ENCODE results near the gene N4BP2L2. TPM values are rescaled to one million over a fixed set of nuclear protein-coding genes. Genes with fewer than 3 reads are reported as not detected.
A peak's percentile ranks its signal among the peaks of the same experiment; 100 is the strongest.

N4BP2L2 gene
- total RNA-seq, 1 donor from 2014 or later = 124 TPM

DNA sequence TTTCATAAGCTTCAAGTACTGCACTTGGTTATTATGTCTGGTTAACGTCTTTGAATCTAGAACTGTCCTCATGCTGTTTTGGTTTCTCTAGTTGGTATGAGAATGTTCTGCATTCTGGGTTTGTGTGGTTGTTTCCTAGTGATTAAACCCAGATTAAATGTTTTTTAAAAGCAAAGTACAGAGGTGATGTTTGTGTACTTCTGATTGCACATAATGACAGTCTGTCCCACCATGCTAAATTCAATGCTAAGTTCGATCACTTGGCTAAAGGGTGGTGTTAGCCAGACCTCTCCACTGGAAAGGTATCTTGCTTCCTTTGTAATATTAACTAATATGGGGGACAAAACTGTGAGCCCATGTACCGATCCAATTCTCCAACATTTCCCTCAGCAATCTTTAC lies 125.3 kb downstream of the N4BP2L2 start:
- TF ChIP-seq, protein P1, sequence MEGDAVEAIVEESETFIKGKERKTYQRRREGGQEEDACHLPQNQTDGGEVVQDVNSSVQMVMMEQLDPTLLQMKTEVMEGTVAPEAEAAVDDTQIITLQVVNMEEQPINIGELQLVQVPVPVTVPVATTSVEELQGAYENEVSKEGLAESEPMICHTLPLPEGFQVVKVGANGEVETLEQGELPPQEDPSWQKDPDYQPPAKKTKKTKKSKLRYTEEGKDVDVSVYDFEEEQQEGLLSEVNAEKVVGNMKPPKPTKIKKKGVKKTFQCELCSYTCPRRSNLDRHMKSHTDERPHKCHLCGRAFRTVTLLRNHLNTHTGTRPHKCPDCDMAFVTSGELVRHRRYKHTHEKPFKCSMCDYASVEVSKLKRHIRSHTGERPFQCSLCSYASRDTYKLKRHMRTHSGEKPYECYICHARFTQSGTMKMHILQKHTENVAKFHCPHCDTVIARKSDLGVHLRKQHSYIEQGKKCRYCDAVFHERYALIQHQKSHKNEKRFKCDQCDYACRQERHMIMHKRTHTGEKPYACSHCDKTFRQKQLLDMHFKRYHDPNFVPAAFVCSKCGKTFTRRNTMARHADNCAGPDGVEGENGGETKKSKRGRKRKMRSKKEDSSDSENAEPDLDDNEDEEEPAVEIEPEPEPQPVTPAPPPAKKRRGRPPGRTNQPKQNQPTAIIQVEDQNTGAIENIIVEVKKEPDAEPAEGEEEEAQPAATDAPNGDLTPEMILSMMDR (conservative IDR thresholded peaks at IDR 0.05) = no peak
- H3K27ac Mint-ChIP-seq = no peak overlapping the region
- peaks cover 21% of the 10 kb centered on the region for H3K4me1 Mint-ChIP-seq (ENCODE audit: unreplicated experiment)

DNA sequence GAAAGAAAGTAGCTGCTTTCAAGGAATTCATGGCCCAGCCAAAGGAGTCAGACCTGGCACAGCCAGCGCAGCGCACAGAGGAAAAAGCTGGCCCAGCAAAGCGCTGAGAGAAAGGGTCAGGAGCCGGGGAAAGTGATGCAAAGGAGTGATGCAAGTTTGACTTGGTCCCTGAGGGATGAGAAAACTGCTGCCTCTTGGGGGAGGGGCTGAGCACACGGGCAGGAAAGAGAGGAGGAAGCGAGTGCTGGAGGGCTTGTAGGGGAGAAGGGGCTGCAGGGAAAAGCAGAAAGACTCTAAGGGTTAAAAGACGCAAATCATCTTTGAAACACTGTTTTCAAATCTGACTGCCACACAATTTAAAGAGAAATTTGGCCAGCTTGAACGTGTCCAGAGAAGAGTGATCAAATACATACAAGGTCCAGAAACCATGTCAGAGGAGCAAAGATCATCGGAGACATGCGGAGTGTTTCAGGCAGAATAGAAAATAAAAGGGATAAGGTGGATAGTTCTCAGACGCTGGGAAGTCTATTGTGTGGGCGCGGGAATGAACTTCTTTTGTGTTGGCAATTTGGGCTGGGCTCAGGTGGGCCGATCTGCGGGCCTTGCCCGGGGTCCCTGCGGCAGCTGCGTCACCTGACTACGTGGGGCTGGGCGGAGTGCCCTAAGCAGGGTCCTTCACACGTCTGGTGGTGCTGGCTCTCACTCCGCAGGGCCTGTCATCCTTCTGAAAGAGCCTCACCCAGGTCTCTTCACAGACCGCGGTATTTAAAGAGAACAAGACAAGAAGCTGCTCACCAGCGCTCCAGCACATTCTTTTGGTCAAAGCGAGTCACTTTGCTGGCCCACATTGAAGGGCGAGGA lies 128.8 kb downstream of the N4BP2L2 start:
- Mint-ChIP-seq H3K27me3 (peaks cover 3% of the 10 kb centered on the region), H3K27ac (peak overlapping the region; percentile 15), H3K4me3 (peak overlapping the region; percentile 78), H3K4me1 (ENCODE audit: unreplicated experiment) (peaks cover 21% of the 10 kb centered on the region), H3K36me3 (no peaks in the 10 kb centered on the region), H3K9me3 (no peaks in the 10 kb centered on the region)
- DNase-seq (ENCODE audit: extremely low spot score, unreplicated experiment) = no peak
- TF ChIP-seq, protein P1 (conservative IDR thresholded peaks at IDR 0.05) = no peak

More for the DNA sequence above, 125.3 kb downstream of the N4BP2L2 start:
- Mint-ChIP-seq H3K9me3 (peaks cover 7% of the 10 kb centered on the region), H3K36me3 (peaks cover 3% of the 10 kb centered on the region), H3K4me3 (no peak overlapping the region), H3K27me3 (peaks cover 3% of the 10 kb centered on the region)
- no peak for DNase-seq (ENCODE audit: extremely low spot score, unreplicated experiment)

DNA sequence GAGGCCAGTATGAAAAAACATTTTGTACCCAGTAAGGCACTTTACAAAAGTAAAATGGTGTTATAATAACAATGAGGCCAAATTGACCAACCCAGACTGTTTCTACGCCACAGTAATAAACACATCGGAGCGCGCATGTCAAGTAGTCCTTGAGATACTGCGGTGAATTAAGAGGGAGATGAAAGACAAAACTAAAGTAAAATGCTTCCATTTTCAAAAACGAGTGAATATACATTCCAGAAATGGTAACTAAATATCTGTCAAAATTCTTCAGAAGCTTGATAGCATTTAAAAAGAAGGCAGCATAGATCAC lies 129.6 kb downstream of the N4BP2L2 start:
- TF ChIP-seq, protein P1 (conservative IDR thresholded peaks at IDR 0.05) = no peak
- DNase-seq (ENCODE audit: extremely low spot score, unreplicated experiment) = no peak
- peaks cover 3% of the 10 kb centered on the region for H3K27me3 Mint-ChIP-seq
- no peak overlapping the region for H3K4me3 Mint-ChIP-seq
- H3K4me1 Mint-ChIP-seq (ENCODE audit: unreplicated experiment) = peaks cover 21% of the 10 kb centered on the region
- H3K36me3 Mint-ChIP-seq = no peaks in the 10 kb centered on the region
- no peak overlapping the region for H3K27ac Mint-ChIP-seq
- no peaks in the 10 kb centered on the region for H3K9me3 Mint-ChIP-seq

DNA sequence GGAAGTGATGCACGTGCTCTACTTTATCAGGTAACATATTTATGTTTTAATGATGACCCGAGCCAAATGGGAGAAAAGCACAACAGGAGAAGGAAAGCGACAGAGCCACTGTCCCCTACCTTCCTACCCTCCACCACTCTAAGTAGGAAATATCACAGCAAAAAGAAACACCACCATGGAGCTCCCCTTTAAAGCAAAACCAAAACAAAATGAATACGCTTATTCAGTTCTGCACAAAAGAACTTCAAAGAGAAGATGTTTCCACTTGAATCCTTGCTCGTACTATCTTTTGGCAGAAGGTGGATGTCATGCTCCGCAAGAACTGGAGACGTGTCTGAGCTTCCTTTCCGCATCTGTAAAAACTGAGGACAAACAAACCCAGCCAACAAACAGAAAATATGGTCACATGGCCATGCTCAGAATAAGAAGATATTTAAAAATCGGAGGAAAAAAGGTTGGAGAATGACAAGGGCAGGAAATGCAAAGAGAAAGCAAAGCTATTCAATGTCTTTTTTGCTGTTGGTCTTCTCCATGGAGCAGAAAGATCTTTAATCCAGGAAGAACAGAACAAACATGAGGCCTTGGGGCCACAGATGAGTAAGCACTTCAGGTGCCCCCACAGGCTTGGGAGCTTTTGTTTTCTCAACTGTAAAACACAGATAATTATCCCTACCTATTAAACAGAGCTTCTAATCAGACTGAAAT lies 130.1 kb downstream of the N4BP2L2 start:
- TF ChIP-seq, protein P1 (conservative IDR thresholded peaks at IDR 0.05) = no peak
- Mint-ChIP-seq H3K9me3 (no peaks in the 10 kb centered on the region), H3K4me3 (no peak overlapping the region), H3K4me1 (ENCODE audit: unreplicated experiment) (peaks cover 21% of the 10 kb centered on the region), H3K36me3 (no peaks in the 10 kb centered on the region), H3K27ac (no peak overlapping the region), H3K27me3 (peaks cover 3% of the 10 kb centered on the region)
- DNase-seq (ENCODE audit: extremely low spot score, unreplicated experiment) = no peak

DNA sequence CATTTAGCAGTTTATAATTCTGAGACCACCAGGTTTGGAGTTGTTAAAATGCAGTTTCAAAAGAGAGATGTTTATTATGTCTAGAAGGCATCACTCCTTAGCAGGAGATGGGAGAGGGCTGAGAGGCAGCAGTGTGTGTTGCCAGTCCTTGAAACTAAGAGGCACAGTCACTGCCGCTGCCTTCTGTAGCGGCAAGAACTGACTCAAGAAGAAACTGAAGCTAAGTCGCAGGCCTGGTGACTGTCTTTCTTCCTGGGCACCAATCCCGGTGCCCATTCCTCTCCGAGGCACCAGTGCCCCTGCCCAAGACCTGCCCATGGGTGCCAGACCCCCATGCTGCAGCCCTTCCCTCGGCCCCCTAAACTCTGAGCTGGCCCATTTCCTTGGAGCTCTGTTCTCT lies 130.7 kb downstream of the N4BP2L2 start:
- no peaks in the 10 kb centered on the region for H3K9me3 Mint-ChIP-seq
- TF ChIP-seq, protein P1 (conservative IDR thresholded peaks at IDR 0.05) = no peak
- no peak overlapping the region for H3K27ac Mint-ChIP-seq
- DNase-seq (ENCODE audit: extremely low spot score, unreplicated experiment) = no peak
- H3K36me3 Mint-ChIP-seq = no peaks in the 10 kb centered on the region
- H3K4me1 Mint-ChIP-seq (ENCODE audit: unreplicated experiment) = peaks cover 21% of the 10 kb centered on the region
- H3K4me3 Mint-ChIP-seq = no peak overlapping the region
- H3K27me3 Mint-ChIP-seq = peaks cover 3% of the 10 kb centered on the region

Data from type B pancreatic cell (in vitro differentiated cells).